Measurements from ENCODE around the gene ARHGAP10.

DNA sequence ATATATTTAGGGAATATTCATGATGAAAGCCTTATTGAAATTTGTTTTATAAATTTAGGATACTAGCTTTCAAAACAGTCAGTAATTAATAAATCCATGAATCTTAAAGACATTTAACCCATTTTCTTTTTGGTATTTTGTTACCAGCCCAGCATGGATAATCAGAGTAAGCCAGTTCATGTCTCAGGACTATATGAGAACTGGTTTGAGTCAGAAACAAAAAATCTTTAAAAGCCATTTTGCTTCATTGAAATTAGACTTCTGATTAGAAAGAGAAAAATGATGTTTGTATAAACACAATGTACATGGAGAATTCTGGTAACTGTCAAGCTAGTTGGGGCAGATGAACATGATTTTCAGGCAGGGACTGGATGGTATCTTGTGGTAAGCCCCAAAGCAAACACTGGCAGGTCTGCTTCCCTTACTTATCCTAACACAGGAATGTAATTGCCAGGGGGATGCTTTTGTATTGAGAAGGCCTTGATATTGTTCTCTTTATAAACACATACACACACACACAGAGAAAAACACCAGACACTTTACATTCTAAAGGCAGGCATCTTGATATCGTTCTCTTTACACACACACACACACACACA lies 9.4 kb downstream of the ARHGAP10 start:
- TF ChIP-seq, protein P1, sequence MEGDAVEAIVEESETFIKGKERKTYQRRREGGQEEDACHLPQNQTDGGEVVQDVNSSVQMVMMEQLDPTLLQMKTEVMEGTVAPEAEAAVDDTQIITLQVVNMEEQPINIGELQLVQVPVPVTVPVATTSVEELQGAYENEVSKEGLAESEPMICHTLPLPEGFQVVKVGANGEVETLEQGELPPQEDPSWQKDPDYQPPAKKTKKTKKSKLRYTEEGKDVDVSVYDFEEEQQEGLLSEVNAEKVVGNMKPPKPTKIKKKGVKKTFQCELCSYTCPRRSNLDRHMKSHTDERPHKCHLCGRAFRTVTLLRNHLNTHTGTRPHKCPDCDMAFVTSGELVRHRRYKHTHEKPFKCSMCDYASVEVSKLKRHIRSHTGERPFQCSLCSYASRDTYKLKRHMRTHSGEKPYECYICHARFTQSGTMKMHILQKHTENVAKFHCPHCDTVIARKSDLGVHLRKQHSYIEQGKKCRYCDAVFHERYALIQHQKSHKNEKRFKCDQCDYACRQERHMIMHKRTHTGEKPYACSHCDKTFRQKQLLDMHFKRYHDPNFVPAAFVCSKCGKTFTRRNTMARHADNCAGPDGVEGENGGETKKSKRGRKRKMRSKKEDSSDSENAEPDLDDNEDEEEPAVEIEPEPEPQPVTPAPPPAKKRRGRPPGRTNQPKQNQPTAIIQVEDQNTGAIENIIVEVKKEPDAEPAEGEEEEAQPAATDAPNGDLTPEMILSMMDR (IDR thresholded peaks at IDR 0.05; ENCODE audit: low read depth, low read length, poor library complexity, severe bottlenecking): no peak
- TF ChIP-seq EZH2phosphoT487 (IDR thresholded peaks at IDR 0.05; ENCODE audit: borderline replicate concordance, low read length): no peak
